GM19193 (cell line): ENCODE data around the gene HENMT1.

Source experiments
- POLR2A ChIP-seq: IDR thresholded peaks from 4 replicates; pipeline ENCODE4 v1.6.1; 2011; ENCODE audit not compliant: insufficient read depth, insufficient read length; ENCODE audit errors: extremely low read depth

The HENMT1 gene

DNA sequence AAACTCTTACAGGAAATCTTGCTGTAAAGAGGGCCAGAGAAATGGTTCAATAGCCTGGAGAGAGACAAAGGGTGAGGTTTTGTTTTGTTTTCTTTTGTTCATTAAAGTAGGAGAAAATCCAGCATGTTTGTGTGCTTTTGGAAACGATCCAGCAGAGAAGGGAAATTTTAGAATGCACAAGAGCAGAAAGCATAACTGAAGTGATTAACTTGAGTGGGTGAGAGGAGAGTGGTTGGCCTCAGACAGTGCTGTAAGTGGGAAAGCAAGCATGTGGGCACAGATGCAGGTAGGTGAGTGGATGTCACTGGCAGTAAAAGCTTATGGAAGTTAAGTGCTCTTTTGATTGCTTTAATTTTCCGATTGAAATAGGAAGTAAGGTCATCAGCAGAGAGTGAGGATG lies 50.8 kb downstream of the HENMT1 start:
- TF ChIP-seq POLR2A: no peak

GRCh38 chr1:108609483-108610049 lies 51.3 kb downstream of the HENMT1 start:
- no peak for TF ChIP-seq POLR2A

DNA sequence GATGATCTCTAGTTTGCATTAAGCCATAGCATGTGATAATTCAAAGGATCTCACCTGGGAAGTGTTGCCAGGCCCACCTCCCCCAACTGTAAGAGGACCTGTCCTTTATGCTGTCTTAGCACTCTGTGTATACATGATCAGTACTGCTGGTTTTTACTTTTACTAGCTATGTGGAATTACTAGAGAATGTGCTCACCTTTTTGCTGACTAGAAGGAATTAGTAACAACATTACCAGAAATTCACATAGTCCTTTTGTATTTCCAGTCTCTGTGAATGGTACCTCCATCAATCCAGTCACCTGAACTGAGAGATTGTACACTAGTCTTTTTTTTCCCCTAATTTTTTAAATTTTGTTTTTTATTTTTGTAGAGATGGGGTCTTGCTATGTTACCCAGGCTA lies 54.4 kb downstream of the HENMT1 start:
- TF ChIP-seq POLR2A: no peak

DNA sequence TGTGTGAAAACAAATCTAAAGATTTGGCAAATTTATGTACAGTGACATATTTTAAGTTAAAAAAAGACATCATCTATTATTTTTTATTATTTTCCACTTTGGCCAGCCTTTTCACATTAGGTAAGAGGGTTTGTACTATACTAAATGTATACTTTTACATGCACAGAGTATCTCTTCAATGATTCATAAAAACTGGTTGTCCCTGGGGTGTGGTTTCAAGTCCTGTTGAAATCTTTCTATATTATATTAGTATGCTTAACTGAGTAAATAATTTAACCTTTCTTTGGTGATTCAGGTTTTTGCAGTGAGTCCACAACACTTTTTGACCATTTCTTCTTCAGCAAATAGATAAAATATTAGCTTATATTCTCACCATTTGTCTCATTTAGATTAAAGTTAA lies 55.3 kb downstream of the HENMT1 start:
- no peak for TF ChIP-seq POLR2A

GRCh38 chr1:108601708-108602410 lies 59.0 kb downstream of the HENMT1 start:
- TF ChIP-seq POLR2A: no peak

GRCh38 chr1:108600504-108600903 lies 60.4 kb downstream of the HENMT1 start:
- no peak for TF ChIP-seq POLR2A

DNA sequence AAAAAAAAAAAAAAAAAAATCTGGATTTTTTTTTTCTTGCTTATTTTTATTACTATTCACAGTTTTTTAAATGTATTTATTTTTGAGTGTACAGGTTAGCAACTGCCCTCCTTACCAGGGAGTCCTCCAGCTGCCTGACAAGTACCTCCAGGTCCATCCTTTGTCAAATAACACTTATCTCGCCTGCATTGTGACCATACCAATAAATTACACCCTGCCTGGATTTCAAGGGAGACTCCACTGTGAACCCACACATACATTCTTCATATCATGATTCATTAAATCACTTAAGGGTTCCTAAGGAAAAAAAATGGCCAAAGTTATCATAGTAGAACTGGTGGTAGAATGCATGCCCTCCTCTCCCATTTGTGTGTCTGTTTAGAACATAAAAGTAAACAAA lies 62.6 kb downstream of the HENMT1 start:
- no peak for TF ChIP-seq POLR2A
